HTERT RPE-1 (cell line): ENCODE results near the gene UFD1.

Experiments
- in situ Hi-C: fragments of 300-500 bp; cut with MboI; formaldehyde crosslinking; loops from 4 replicates; pipeline ENCODE4 v1.14.3; 2020; ENCODE audit warnings: low sequenced_read_pairs

Gene UFD1

GRCh38 chr22:19430890-19431541 is 48.0 kb downstream of the UFD1 start:
- in situ Hi-C loops, result no loop called here

- in situ Hi-C loops, result no loop called here
Observed at GRCh38 chr22:19429950-19430889, 48.8 kb downstream of the UFD1 start.

GRCh38 chr22:19424186-19424500 is 54.9 kb downstream of the UFD1 start:
- in situ Hi-C loops, result no loop called here

- in situ Hi-C loops, result no loop called here
Observed at GRCh38 chr22:19422440-19423301, 56.3 kb downstream of the UFD1 start.

- in situ Hi-C loops, result no loop called here
Observed at GRCh38 chr22:19420321-19420720, 58.7 kb downstream of the UFD1 start.

GRCh38 chr22:19419464-19420178 is 59.4 kb downstream of the UFD1 start:
- in situ Hi-C loops, result no loop called here

GRCh38 chr22:19419086-19419463 is 59.9 kb downstream of the UFD1 start:
- in situ Hi-C loops, result no loop called here

GRCh38 chr22:19412923-19413322 is 66.1 kb downstream of the UFD1 start:
- in situ Hi-C loops, result no loop called here

GRCh38 chr22:19412478-19412877 is 66.5 kb downstream of the UFD1 start:
- in situ Hi-C loops, result no loop called here

GRCh38 chr22:19411690-19412045 is 67.3 kb downstream of the UFD1 start:
- in situ Hi-C loops, result no loop called here

GRCh38 chr22:19410941-19411689 is 67.9 kb downstream of the UFD1 start:
- in situ Hi-C loops, result no loop called here

GRCh38 chr22:19407649-19408606 is 71.1 kb downstream of the UFD1 start:
- in situ Hi-C loops, result no loop called here

GRCh38 chr22:19406846-19407245 is 72.1 kb downstream of the UFD1 start:
- in situ Hi-C loops, result no loop called here

- in situ Hi-C loops, result no loop called here
Observed at GRCh38 chr22:19406281-19406811, 72.6 kb downstream of the UFD1 start.

- in situ Hi-C loops, result no loop called here
Observed at GRCh38 chr22:19405652-19406051, 73.3 kb downstream of the UFD1 start.

- in situ Hi-C loops, result no loop called here
Observed at GRCh38 chr22:19405133-19405532, 73.9 kb downstream of the UFD1 start.

- in situ Hi-C loops, result no loop called here
Observed at GRCh38 chr22:19404676-19405075, 74.3 kb downstream of the UFD1 start.

GRCh38 chr22:19402642-19403191 is 76.3 kb downstream of the UFD1 start:
- in situ Hi-C loops, result no loop called here

GRCh38 chr22:19401483-19401882 is 77.5 kb downstream of the UFD1 start:
- in situ Hi-C loops, result no loop called here
